Activated CD8-positive, alpha-beta T cell treated with anti-CD3 and anti-CD28 coated beads, Interleukin-2, amount 10 ng/mL, durations not matched to agents 7 days and 5 days (primary cell): Measurements from ENCODE around the gene JUN. TPM values are rescaled to one million over a fixed set of nuclear protein-coding genes. Genes with fewer than 3 reads are reported as not detected.

Experiments
- ATAC-seq: fragments of 150-1000 bp; cut with Tn5 transposase; one replicate; pipeline ENCODE4 v1.10.0; 2021; ENCODE audit warnings: moderate library complexity
- CTCF ChIA-PET: fragments of 350-600 bp; sonication (Branson Sonifier 250); formaldehyde crosslinking; loops from one replicate; lab custom pipeline; 2021; ENCODE audit warnings: antibody characterized with exemption; lab: Charles Lee
- POLR2A ChIA-PET: fragments of 350-600 bp; sonication (Branson Sonifier 250); formaldehyde crosslinking; loops from one replicate; lab custom pipeline; 2021; ENCODE audit warnings: antibody characterized with exemption; lab: Charles Lee
- DNase-seq: peaks from one replicate; pipeline ENCODE4 v3.0.0-alpha.2; 2020
- H3K27ac Mint-ChIP-seq: one replicate; pipeline ENCODE4 v1.8.0; 2021; ENCODE audit warnings: mild to moderate bottlenecking, mixed read lengths
- H3K27me3 Mint-ChIP-seq: one replicate; pipeline ENCODE4 v1.8.0; 2021; ENCODE audit warnings: low read depth, mixed read lengths
- H3K36me3 Mint-ChIP-seq: one replicate; pipeline ENCODE4 v1.8.0; 2021; ENCODE audit warnings: low read depth, mixed read lengths
- H3K4me1 Mint-ChIP-seq: one replicate; pipeline ENCODE4 v1.8.0; 2021; ENCODE audit warnings: low read depth, mixed read lengths
- H3K4me3 Mint-ChIP-seq: one replicate; pipeline ENCODE4 v1.8.0; 2021; ENCODE audit warnings: mild to moderate bottlenecking, mixed read lengths
- H3K9me3 Mint-ChIP-seq: one replicate; pipeline ENCODE4 v1.8.0; 2022; ENCODE audit warnings: mixed read lengths; ENCODE audit not compliant: insufficient read depth
- total RNA-seq, 2 experiments: library from RNA; stranded (reverse); gene quantifications; one replicate each; pipeline ENCODE4 v1.2.3, GENCODE V29; 2021

Gene JUN
- total RNA-seq, 2 experiments from 2014 or later: 107 to 110 TPM

- ATAC-seq: peak; percentile 93
- ChIA-PET POLR2A (interaction anchor here (0.5 to 2.0 kb wide), 12 partner anchors 32 to 514 kb away, joined by 3 to 18 read pairs (median 3); partner anchors contain the start of genes JUN and OMA1), CTCF (interaction anchor here (0.8 to 1.9 kb wide), 7 partner anchors 9 to 231 kb away, joined by 3 to 9 read pairs (median 3); no protein-coding TSS in a partner anchor)
- peaks cover 7% of the 10 kb centered on the region for H3K27me3 Mint-ChIP-seq
- peaks cover 49% of the 10 kb centered on the region for H3K4me1 Mint-ChIP-seq
- H3K4me3 Mint-ChIP-seq: peak overlapping the region; percentile 83
- H3K36me3 Mint-ChIP-seq: peaks cover 5% of the 10 kb centered on the region
- no peaks in the 10 kb centered on the region for H3K9me3 Mint-ChIP-seq
- H3K27ac Mint-ChIP-seq: peak overlapping the region; percentile 92
- peak; percentile 92 for DNase-seq
Observed at GRCh38 chr1:58816072-58816746, 32.4 kb upstream of the JUN start.

GRCh38 chr1:58815686-58816071 lies 31.8 kb upstream of the JUN start:
- no peak for DNase-seq
- POLR2A ChIA-PET: interaction anchor here (0.5 to 2.0 kb wide), 7 partner anchors 32 to 269 kb away, joined by 3 to 18 read pairs (median 4); partner anchors contain the start of genes JUN and OMA1
- Mint-ChIP-seq H3K27ac (peak overlapping the region; percentile 92), H3K4me1 (peaks cover 49% of the 10 kb centered on the region), H3K27me3 (peaks cover 6% of the 10 kb centered on the region), H3K9me3 (no peaks in the 10 kb centered on the region), H3K4me3 (peak overlapping the region; percentile 83), H3K36me3 (peaks cover 5% of the 10 kb centered on the region)
- CTCF ChIA-PET: interaction anchor here (0.8 to 1.9 kb wide), 4 partner anchors 8 to 84 kb away, joined by 3 to 4 read pairs (median 3); no protein-coding TSS in a partner anchor
- peak; percentile 16 for ATAC-seq

- Mint-ChIP-seq H3K36me3 (peaks cover 5% of the 10 kb centered on the region), H3K4me3 (peak overlapping the region; percentile 83), H3K27me3 (peaks cover 3% of the 10 kb centered on the region), H3K9me3 (no peaks in the 10 kb centered on the region), H3K4me1 (peaks cover 49% of the 10 kb centered on the region), H3K27ac (peak overlapping the region; percentile 92)
- POLR2A ChIA-PET: interaction anchor here (1.0 to 1.8 kb wide), 2 partner anchors 31 to 43 kb away, joined by 3 to 8 read pairs; partner anchors contain the start of gene JUN
- CTCF ChIA-PET: no interaction called here
- DNase-seq (peak; percentile 66), ATAC-seq (peak; percentile 52)
Observed at GRCh38 chr1:58815069-58815685, 31.3 kb upstream of the JUN start.

- Mint-ChIP-seq H3K4me1 (peaks cover 49% of the 10 kb centered on the region), H3K36me3 (peaks cover 5% of the 10 kb centered on the region), H3K27me3 (peaks cover 3% of the 10 kb centered on the region), H3K27ac (no peak overlapping the region), H3K9me3 (no peaks in the 10 kb centered on the region), H3K4me3 (peak overlapping the region; percentile 83)
- ChIA-PET POLR2A (interaction anchor here (1.0 to 1.8 kb wide), 2 partner anchors 30 to 44 kb away, joined by 3 to 8 read pairs; partner anchors contain the start of gene JUN), CTCF (no interaction called here)
- ATAC-seq (no peak), DNase-seq (no peak)
Observed at GRCh38 chr1:58814251-58815068, 30.6 kb upstream of the JUN start.

GRCh38 chr1:58813801-58814200 lies 30.0 kb upstream of the JUN start:
- ChIA-PET CTCF (no interaction called here), POLR2A (interaction anchor here (1.0 to 1.8 kb wide), 4 partner anchors 30 to 87 kb away, joined by 3 to 8 read pairs (median 4); partner anchors contain the start of gene JUN)
- Mint-ChIP-seq H3K36me3 (peaks cover 5% of the 10 kb centered on the region), H3K4me3 (no peak overlapping the region), H3K4me1 (peaks cover 52% of the 10 kb centered on the region), H3K27me3 (no peaks in the 10 kb centered on the region), H3K27ac (peak overlapping the region; percentile 43), H3K9me3 (no peaks in the 10 kb centered on the region)
- ATAC-seq (no peak), DNase-seq (no peak)

- no peaks in the 10 kb centered on the region for H3K27me3 Mint-ChIP-seq
- H3K36me3 Mint-ChIP-seq: peaks cover 5% of the 10 kb centered on the region
- H3K27ac Mint-ChIP-seq: no peak overlapping the region
- no peaks in the 10 kb centered on the region for H3K9me3 Mint-ChIP-seq
- DNase-seq (no peak), ATAC-seq (no peak)
- ChIA-PET POLR2A (interaction anchor here (1.0 to 1.8 kb wide), 3 partner anchors 29 to 88 kb away, joined by 3 to 8 read pairs (median 6); partner anchors contain the start of gene JUN), CTCF (no interaction called here)
- H3K4me1 Mint-ChIP-seq: peaks cover 52% of the 10 kb centered on the region
- no peak overlapping the region for H3K4me3 Mint-ChIP-seq
Observed at GRCh38 chr1:58813361-58813760, 29.5 kb upstream of the JUN start.

GRCh38 chr1:58812926-58813325 lies 29.1 kb upstream of the JUN start:
- H3K27ac Mint-ChIP-seq: no peak overlapping the region
- no peaks in the 10 kb centered on the region for H3K27me3 Mint-ChIP-seq
- CTCF ChIA-PET: no interaction called here
- H3K4me1 Mint-ChIP-seq: peaks cover 52% of the 10 kb centered on the region
- peaks cover 5% of the 10 kb centered on the region for H3K36me3 Mint-ChIP-seq
- H3K4me3 Mint-ChIP-seq: no peak overlapping the region
- DNase-seq (peak; percentile 29), ATAC-seq (no peak)
- H3K9me3 Mint-ChIP-seq: no peaks in the 10 kb centered on the region
- POLR2A ChIA-PET: interaction anchor here (1.0 to 1.1 kb wide), 3 partner anchors 29 to 88 kb away, joined by 3 to 6 read pairs (median 5); partner anchors contain the start of gene JUN

GRCh38 chr1:58812468-58812867 lies 28.6 kb upstream of the JUN start:
- DNase-seq (no peak), ATAC-seq (no peak)
- H3K9me3 Mint-ChIP-seq: no peaks in the 10 kb centered on the region
- H3K27me3 Mint-ChIP-seq: no peaks in the 10 kb centered on the region
- peaks cover 52% of the 10 kb centered on the region for H3K4me1 Mint-ChIP-seq
- ChIA-PET CTCF (interaction anchor here (0.9 kb wide), 1 partner anchor 886 kb away, joined by 3 read pairs; no protein-coding TSS in a partner anchor), POLR2A (interaction anchor here (1.1 kb wide), 1 partner anchor 29 kb away, joined by 5 read pairs; the partner anchor contains the start of gene JUN)
- no peak overlapping the region for H3K27ac Mint-ChIP-seq
- no peak overlapping the region for H3K4me3 Mint-ChIP-seq
- H3K36me3 Mint-ChIP-seq: peaks cover 5% of the 10 kb centered on the region

- Mint-ChIP-seq H3K4me1 (peaks cover 42% of the 10 kb centered on the region), H3K27me3 (no peaks in the 10 kb centered on the region), H3K4me3 (no peak overlapping the region), H3K9me3 (no peaks in the 10 kb centered on the region), H3K27ac (no peak overlapping the region), H3K36me3 (peaks cover 5% of the 10 kb centered on the region)
- ATAC-seq (no peak), DNase-seq (no peak)
- ChIA-PET POLR2A (no interaction called here), CTCF (no interaction called here)
Observed at GRCh38 chr1:58811303-58811702, 27.5 kb upstream of the JUN start.

- peaks cover 26% of the 10 kb centered on the region for H3K4me1 Mint-ChIP-seq
- DNase-seq: no peak
- no peak for ATAC-seq
- H3K4me3 Mint-ChIP-seq: no peak overlapping the region
- CTCF ChIA-PET: no interaction called here
- no peaks in the 10 kb centered on the region for H3K9me3 Mint-ChIP-seq
- no peak overlapping the region for H3K27ac Mint-ChIP-seq
- POLR2A ChIA-PET: no interaction called here
- H3K36me3 Mint-ChIP-seq: peaks cover 5% of the 10 kb centered on the region
- H3K27me3 Mint-ChIP-seq: no peaks in the 10 kb centered on the region
Observed at GRCh38 chr1:58809325-58810010, 25.6 kb upstream of the JUN start.
